ENCODE measurements around the gene STX2.

The STX2 gene

GRCh38 chr12:130829391-130830245, 9.4 kb downstream of the STX2 start:
- DNase-seq, result no peak

GRCh38 chr12:130828895-130829294, 10.2 kb downstream of the STX2 start:
- no peak for DNase-seq

GRCh38 chr12:130827432-130827831, 11.6 kb downstream of the STX2 start:
- DNase-seq, result no peak

- DNase-seq, result peak; percentile 80
Measured at GRCh38 chr12:130826151-130826801, 12.8 kb downstream of the STX2 start.

GRCh38 chr12:130825771-130826150, 13.3 kb downstream of the STX2 start:
- DNase-seq, result no peak

GRCh38 chr12:130819681-130820080, 19.4 kb downstream of the STX2 start:
- DNase-seq, result no peak

- DNase-seq, result peak; percentile 86
Measured at GRCh38 chr12:130818635-130819576, 20.1 kb downstream of the STX2 start.

GRCh38 chr12:130818272-130818634, 20.8 kb downstream of the STX2 start:
- DNase-seq, result no peak

GRCh38 chr12:130817804-130818203, 21.2 kb downstream of the STX2 start:
- DNase-seq, result no peak

- DNase-seq, result no peak
Measured at GRCh38 chr12:130816097-130816496, 23.0 kb downstream of the STX2 start.

GRCh38 chr12:130815028-130815741, 23.9 kb downstream of the STX2 start:
- DNase-seq, result no peak

GRCh38 chr12:130813949-130814348, 25.1 kb downstream of the STX2 start:
- DNase-seq, result no peak

GRCh38 chr12:130813436-130813835, 25.6 kb downstream of the STX2 start:
- no peak for DNase-seq

GRCh38 chr12:130809791-130810190, 29.3 kb downstream of the STX2 start:
- no peak for DNase-seq

GRCh38 chr12:130807309-130807708, 31.7 kb downstream of the STX2 start:
- no peak for DNase-seq

- no peak for DNase-seq
Measured at GRCh38 chr12:130806574-130806973, 32.5 kb downstream of the STX2 start.

GRCh38 chr12:130805635-130806034, 33.4 kb downstream of the STX2 start:
- DNase-seq, result no peak

- no peak for DNase-seq
Measured at GRCh38 chr12:130804216-130804615, 34.8 kb downstream of the STX2 start.

- DNase-seq, result no peak
Measured at GRCh38 chr12:130803702-130804101, 35.3 kb downstream of the STX2 start.

GRCh38 chr12:130800312-130800711, 38.7 kb downstream of the STX2 start:
- no peak for DNase-seq

GRCh38 chr12:130799051-130799450, 40.0 kb downstream of the STX2 start:
- no peak for DNase-seq

GRCh38 chr12:130796985-130797686, 41.9 kb downstream of the STX2 start:
- no peak for DNase-seq
